ENCODE measurements around the gene CD300LF. TPM values are rescaled to one million over a fixed set of nuclear protein-coding genes. Genes with fewer than 3 reads are reported as not detected.

CD300LF gene
- total RNA-seq, 1 experiment from 2014 or later: not detected

DNA sequence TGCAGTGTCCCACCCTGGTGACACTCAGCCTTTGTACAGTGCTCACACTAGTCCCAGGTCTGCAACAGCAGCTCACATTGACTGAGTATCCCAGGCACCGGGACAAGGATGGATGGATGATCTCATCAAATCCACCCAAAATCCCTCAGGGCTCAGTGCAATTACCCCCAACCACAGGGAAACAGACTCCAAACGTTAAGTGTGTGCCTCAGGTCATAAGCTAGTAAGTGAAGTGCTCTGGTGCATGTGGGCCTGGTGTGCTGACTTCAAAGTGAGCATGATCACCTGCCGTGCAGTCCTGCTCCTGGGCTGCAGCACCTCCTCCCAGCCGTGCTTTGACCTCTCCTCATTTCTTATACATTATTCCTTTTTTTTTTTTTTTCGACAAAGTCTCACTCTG, 58.0 kb downstream of the CD300LF start:
- ATAC-seq (no peak), DNase-seq (ENCODE audit: low read depth, low spot score) (no peak)
- intact Hi-C loops (cut with micrococcal nuclease): no loop called here
- Histone ChIP-seq H3K4me3 (replicated peaks in 1 of 2; ENCODE audit: low read depth in 1 of 2, low read length in 2 of 2) (no peak overlapping the region), H3K4me1 (ENCODE audit: control insufficient read depth in 1 of 2, insufficient read depth in 2 of 2, low read length in 2 of 2) (no peaks in the 10 kb centered on the region), H3K9me3 (ENCODE audit: control insufficient read depth in 1 of 2, insufficient read depth in 1 of 2, low read depth in 1 of 2, low read length in 2 of 2) (no peaks in the 10 kb centered on the region), H3K79me2 (ENCODE audit: insufficient read depth, low read length) (no peaks in the 10 kb centered on the region), H3K27ac (ENCODE audit: low read depth, low read length) (no peak overlapping the region), H3K36me3 (ENCODE audit: control insufficient read depth in 1 of 2, insufficient read depth in 2 of 2, low read length in 2 of 2) (no peaks in the 10 kb centered on the region), H4K20me1 (ENCODE audit: insufficient read depth) (no peaks in the 10 kb centered on the region), H3K9ac (ENCODE audit: low read length) (no peak overlapping the region), H3K27me3 (ENCODE audit: insufficient read depth, low read length) (peaks cover 52% of the 10 kb centered on the region), H3K4me2 (ENCODE audit: low read length) (no peak overlapping the region), H3K9me2 (ENCODE audit: insufficient read depth) (no peaks in the 10 kb centered on the region), H2AFZ (ENCODE audit: low read depth, low read length, poor library complexity, severe bottlenecking) (no peak overlapping the region)
- TF ChIP-seq SIN3A (IDR thresholded peaks at IDR 0.05; ENCODE audit: low read depth): no peak
- TF ChIP-seq POLR2AphosphoS5 (IDR thresholded peaks at IDR 0.05; ENCODE audit: low read depth, low read length): no peak
- TF ChIP-seq ZFX (IDR thresholded peaks at IDR 0.05): no peak
- TF ChIP-seq, protein P1, sequence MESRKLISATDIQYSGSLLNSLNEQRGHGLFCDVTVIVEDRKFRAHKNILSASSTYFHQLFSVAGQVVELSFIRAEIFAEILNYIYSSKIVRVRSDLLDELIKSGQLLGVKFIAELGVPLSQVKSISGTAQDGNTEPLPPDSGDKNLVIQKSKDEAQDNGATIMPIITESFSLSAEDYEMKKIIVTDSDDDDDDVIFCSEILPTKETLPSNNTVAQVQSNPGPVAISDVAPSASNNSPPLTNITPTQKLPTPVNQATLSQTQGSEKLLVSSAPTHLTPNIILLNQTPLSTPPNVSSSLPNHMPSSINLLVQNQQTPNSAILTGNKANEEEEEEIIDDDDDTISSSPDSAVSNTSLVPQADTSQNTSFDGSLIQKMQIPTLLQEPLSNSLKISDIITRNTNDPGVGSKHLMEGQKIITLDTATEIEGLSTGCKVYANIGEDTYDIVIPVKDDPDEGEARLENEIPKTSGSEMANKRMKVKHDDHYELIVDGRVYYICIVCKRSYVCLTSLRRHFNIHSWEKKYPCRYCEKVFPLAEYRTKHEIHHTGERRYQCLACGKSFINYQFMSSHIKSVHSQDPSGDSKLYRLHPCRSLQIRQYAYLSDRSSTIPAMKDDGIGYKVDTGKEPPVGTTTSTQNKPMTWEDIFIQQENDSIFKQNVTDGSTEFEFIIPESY (IDR thresholded peaks at IDR 0.05; ENCODE audit: extremely low read depth, insufficient replicate concordance, low read length): no peak
- TF ChIP-seq EZH2phosphoT487 (IDR thresholded peaks at IDR 0.05; ENCODE audit: borderline replicate concordance): no peak
- no peak for TF ChIP-seq POLR2A (IDR thresholded peaks at IDR 0.05; ENCODE audit: borderline replicate concordance, extremely low read depth, insufficient read depth, insufficient read length)
- no peak for TF ChIP-seq EZH2 (IDR thresholded peaks at IDR 0.05)
- TF ChIP-seq, protein P2, sequence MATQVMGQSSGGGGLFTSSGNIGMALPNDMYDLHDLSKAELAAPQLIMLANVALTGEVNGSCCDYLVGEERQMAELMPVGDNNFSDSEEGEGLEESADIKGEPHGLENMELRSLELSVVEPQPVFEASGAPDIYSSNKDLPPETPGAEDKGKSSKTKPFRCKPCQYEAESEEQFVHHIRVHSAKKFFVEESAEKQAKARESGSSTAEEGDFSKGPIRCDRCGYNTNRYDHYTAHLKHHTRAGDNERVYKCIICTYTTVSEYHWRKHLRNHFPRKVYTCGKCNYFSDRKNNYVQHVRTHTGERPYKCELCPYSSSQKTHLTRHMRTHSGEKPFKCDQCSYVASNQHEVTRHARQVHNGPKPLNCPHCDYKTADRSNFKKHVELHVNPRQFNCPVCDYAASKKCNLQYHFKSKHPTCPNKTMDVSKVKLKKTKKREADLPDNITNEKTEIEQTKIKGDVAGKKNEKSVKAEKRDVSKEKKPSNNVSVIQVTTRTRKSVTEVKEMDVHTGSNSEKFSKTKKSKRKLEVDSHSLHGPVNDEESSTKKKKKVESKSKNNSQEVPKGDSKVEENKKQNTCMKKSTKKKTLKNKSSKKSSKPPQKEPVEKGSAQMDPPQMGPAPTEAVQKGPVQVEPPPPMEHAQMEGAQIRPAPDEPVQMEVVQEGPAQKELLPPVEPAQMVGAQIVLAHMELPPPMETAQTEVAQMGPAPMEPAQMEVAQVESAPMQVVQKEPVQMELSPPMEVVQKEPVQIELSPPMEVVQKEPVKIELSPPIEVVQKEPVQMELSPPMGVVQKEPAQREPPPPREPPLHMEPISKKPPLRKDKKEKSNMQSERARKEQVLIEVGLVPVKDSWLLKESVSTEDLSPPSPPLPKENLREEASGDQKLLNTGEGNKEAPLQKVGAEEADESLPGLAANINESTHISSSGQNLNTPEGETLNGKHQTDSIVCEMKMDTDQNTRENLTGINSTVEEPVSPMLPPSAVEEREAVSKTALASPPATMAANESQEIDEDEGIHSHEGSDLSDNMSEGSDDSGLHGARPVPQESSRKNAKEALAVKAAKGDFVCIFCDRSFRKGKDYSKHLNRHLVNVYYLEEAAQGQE (IDR thresholded peaks at IDR 0.05; ENCODE audit: low read depth): no peak
- no peak for TF ChIP-seq JUND (IDR thresholded peaks at IDR 0.05)
- ChIA-PET CTCF (interaction anchor here (1.0 to 6.9 kb wide), 2 partner anchors 11 to 82 kb away, joined by 3 to 253 read pairs; partner anchors contain the start of gene RAB37), POLR2A (no interaction called here), RAD21 (ENCODE audit: low non-redundant PET in 1 of 2, low total read pairs in 2 of 2, uncharacterized antibody in 2 of 2, unreplicated experiment in 2 of 2) (interaction anchor here in 1 of 2 experiments (0.7 kb wide), 1 partner anchor 90 kb away, joined by 3 read pairs; no protein-coding TSS in a partner anchor)
- BruUV-seq (replicated peaks): no TSS peak
